ENCODE results near the gene SPNS2.

DNA sequence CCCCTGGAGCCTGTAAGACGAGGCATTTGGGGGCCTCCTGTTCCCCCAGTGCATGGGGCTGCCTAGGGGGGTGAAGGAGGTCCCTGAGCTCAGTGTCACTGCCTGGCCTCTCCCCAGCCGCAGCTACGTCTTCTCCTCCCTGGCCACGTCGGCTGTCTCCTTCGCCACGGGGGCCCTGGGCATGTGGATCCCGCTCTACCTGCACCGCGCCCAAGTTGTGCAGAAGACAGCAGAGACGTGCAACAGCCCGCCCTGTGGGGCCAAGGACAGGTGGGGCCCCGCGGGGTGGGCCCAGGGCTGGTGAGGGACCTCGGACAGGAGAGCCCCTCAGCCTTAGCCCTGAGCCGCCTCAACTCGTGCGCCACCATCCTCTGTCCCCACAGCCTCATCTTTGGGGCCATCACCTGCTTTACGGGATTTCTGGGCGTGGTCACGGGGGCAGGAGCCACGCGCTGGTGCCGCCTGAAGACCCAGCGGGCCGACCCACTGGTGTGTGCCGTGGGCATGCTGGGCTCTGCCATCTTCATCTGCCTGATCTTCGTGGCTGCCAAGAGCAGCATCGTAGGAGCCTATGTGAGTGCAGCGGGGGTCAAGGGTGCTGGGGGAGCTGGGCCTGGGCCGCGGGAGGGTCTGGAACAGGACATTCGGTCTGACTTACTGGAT is 34.3 kb downstream of the SPNS2 start:
- no peak for TF ChIP-seq TAF1 (IDR thresholded peaks at IDR 0.05; ENCODE audit: low read depth)
- no peak for TF ChIP-seq CTCF (IDR thresholded peaks at IDR 0.05; ENCODE audit: poor library complexity, severe bottlenecking)
- no peak for TF ChIP-seq EZH2 (IDR thresholded peaks at IDR 0.05; ENCODE audit: borderline replicate concordance, insufficient read depth, low read length, poor library complexity, severe bottlenecking)
- TF ChIP-seq SMC3 (conservative IDR thresholded peaks at IDR 0.05; ENCODE audit: poor library complexity): no peak
- TF ChIP-seq EP300 (conservative IDR thresholded peaks at IDR 0.05; ENCODE audit: poor library complexity, severe bottlenecking): no peak
- TF ChIP-seq POLR2AphosphoS5 (IDR thresholded peaks at IDR 0.05): no peak
- TF ChIP-seq, protein P1, sequence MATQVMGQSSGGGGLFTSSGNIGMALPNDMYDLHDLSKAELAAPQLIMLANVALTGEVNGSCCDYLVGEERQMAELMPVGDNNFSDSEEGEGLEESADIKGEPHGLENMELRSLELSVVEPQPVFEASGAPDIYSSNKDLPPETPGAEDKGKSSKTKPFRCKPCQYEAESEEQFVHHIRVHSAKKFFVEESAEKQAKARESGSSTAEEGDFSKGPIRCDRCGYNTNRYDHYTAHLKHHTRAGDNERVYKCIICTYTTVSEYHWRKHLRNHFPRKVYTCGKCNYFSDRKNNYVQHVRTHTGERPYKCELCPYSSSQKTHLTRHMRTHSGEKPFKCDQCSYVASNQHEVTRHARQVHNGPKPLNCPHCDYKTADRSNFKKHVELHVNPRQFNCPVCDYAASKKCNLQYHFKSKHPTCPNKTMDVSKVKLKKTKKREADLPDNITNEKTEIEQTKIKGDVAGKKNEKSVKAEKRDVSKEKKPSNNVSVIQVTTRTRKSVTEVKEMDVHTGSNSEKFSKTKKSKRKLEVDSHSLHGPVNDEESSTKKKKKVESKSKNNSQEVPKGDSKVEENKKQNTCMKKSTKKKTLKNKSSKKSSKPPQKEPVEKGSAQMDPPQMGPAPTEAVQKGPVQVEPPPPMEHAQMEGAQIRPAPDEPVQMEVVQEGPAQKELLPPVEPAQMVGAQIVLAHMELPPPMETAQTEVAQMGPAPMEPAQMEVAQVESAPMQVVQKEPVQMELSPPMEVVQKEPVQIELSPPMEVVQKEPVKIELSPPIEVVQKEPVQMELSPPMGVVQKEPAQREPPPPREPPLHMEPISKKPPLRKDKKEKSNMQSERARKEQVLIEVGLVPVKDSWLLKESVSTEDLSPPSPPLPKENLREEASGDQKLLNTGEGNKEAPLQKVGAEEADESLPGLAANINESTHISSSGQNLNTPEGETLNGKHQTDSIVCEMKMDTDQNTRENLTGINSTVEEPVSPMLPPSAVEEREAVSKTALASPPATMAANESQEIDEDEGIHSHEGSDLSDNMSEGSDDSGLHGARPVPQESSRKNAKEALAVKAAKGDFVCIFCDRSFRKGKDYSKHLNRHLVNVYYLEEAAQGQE (IDR thresholded peaks at IDR 0.05; ENCODE audit: borderline replicate concordance): no peak
- TF ChIP-seq MXI1 (conservative IDR thresholded peaks at IDR 0.05; ENCODE audit: poor library complexity, severe bottlenecking): no peak
- no peak for TF ChIP-seq RAD21 (conservative IDR thresholded peaks at IDR 0.05)
